Bronchial epithelial cell (primary cell): ENCODE data around the gene MAPKBP1. TPM values are rescaled to one million over a fixed set of nuclear protein-coding genes. Genes with fewer than 3 reads are reported as not detected.

Source experiments
- DNase-seq: peaks from one replicate; pipeline ENCODE4 v3.0.0-alpha.2; 2010; ENCODE audit warnings: low read depth
- FAIRE-seq: peaks from 2 replicates; lab custom pipeline; 2011; peaks lifted over from hg19 to GRCh38; lab: Jason Lieb, UNC
- H3K27me3 ChIP-seq: 2 replicates; pipeline ENCODE4 v1.5.1; 2011; ENCODE audit warnings: low read length; ENCODE audit not compliant: control insufficient read depth, insufficient read depth
- H3K36me3 ChIP-seq: 2 replicates; pipeline ENCODE4 v1.5.1; 2011; ENCODE audit warnings: low read length; ENCODE audit not compliant: control insufficient read depth, insufficient read depth
- H3K4me3 ChIP-seq: 2 replicates; pipeline ENCODE4 v1.5.1; 2011; ENCODE audit warnings: mild to moderate bottlenecking, low read depth, low read length, control low read depth
- CTCF ChIP-seq: IDR thresholded peaks from 2 replicates; pipeline ENCODE4 v1.5.1; 2011; ENCODE audit warnings: mild to moderate bottlenecking, moderate library complexity, low read length, control low read depth, inconsistent platforms; ENCODE audit not compliant: insufficient read depth, severe bottlenecking
- total RNA-seq: library from RNA; depleted of rRNA; stranded (reverse); fragments of >200 nt; gene quantifications from 2 replicates; pipeline ENCODE4 v1.2.1, GENCODE V29; 2014

MAPKBP1 gene
- total RNA-seq, 1 donor from 2014 or later, result 12.9 TPM

- TF ChIP-seq CTCF, result no peak
- Histone ChIP-seq H3K36me3 (peaks cover 3% of the 10 kb centered on the region), H3K27me3 (no peaks in the 10 kb centered on the region), H3K4me3 (no peak overlapping the region)
- no peak for DNase-seq
- no peak for FAIRE-seq
These were observed 15.0 kb downstream of the MAPKBP1 start for GRCh38 chr15:41789236-41789635.

- TF ChIP-seq CTCF, result no peak
- Histone ChIP-seq H3K27me3 (no peaks in the 10 kb centered on the region), H3K36me3 (peaks cover 3% of the 10 kb centered on the region), H3K4me3 (no peak overlapping the region)
- no peak for FAIRE-seq
- DNase-seq, result no peak
These were observed 15.4 kb downstream of the MAPKBP1 start for GRCh38 chr15:41789662-41790061.

GRCh38 chr15:41790169-41790568 is 15.9 kb downstream of the MAPKBP1 start:
- no peak for FAIRE-seq
- H3K27me3 ChIP-seq, result no peaks in the 10 kb centered on the region
- no peak overlapping the region for H3K4me3 ChIP-seq
- peaks cover 3% of the 10 kb centered on the region for H3K36me3 ChIP-seq
- no peak for TF ChIP-seq CTCF
- no peak for DNase-seq

- TF ChIP-seq CTCF, result no peak
- no peak for FAIRE-seq
- H3K36me3 ChIP-seq, result peaks cover 3% of the 10 kb centered on the region
- H3K27me3 ChIP-seq, result no peaks in the 10 kb centered on the region
- no peak overlapping the region for H3K4me3 ChIP-seq
- peak; percentile 80 for DNase-seq
These were observed 16.7 kb downstream of the MAPKBP1 start for GRCh38 chr15:41790756-41791546.

GRCh38 chr15:41791547-41791937 is 17.3 kb downstream of the MAPKBP1 start:
- Histone ChIP-seq H3K4me3 (no peak overlapping the region), H3K36me3 (peaks cover 3% of the 10 kb centered on the region), H3K27me3 (no peaks in the 10 kb centered on the region)
- DNase-seq, result no peak
- FAIRE-seq, result no peak
- TF ChIP-seq CTCF, result no peak
